GM18508 (cell line): ENCODE results near the gene SHISAL1.

Experiments
- ATAC-seq: cut with Tn5 transposase; IDR thresholded peaks from one replicate; pipeline ENCODE4 v1.9.1; 2021; ENCODE audit warnings: moderate number of reproducible peaks; ENCODE audit not compliant: insufficient read depth, unreplicated experiment

SHISAL1 gene

DNA sequence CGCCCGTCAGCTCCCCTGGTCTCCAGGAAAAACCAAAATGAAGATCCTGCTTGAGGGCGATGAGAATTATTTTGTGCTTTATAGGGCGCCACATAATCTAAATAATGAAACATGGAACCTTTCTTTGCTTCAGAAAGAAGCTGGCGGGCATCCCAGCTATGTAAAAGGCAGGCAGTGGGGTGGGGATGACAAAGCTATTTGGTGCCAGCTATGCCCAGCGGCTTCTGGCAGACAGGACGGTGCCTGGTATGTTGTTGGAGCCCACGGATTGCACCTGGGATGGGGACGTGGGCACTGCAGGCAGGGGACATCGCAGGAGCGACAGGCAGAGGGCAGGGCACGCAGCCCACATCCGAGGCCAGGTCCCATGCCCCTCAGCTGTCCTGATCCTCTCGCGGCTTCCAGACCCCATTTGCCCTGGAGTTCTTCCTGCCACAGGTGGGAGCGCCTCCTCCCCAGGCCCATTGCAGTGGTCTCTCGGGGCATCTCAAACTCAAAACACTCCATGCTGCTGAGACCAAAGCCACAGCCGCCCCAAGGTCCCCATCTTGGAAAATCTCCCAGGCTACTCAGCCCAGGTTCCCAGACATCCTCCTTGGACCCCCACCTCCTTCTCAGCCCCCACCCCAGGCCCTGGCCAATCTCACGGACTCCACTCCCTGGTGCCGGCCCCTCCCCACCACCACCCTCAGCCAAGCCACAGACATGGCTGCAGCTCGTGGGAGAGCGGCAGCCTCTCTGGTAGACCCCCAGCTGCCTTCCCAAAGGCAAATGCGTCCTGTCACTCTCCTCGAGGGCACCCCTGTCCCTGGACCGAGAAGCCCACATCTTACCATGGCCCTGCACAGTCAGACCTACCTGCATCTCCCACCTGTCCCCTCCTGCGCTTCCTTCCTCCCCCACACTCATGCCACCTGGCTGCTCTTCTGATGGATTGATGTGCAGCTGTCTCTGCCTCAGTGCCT, 45.7 kb downstream of the SHISAL1 start:
- no peak for ATAC-seq

DNA sequence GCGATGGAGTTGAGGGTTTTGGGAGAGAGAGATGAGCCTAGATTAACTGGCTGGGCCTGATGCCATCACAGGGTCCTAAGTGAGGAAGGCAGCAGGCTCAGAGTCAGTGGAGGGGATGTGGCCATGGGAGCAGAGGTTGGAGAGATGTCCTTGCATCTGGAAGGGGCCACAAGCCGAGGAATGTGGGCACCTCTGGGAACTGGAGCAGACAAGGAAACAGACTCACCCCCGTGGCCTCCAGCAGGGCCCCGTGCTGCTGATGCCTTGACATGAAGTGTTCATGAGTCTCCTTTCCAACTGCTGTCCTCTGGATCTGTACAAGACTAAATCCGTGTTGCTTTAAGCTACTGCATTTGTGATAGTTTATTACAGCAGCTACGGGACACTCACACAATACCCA, 49.2 kb downstream of the SHISAL1 start:
- ATAC-seq: no peak

DNA sequence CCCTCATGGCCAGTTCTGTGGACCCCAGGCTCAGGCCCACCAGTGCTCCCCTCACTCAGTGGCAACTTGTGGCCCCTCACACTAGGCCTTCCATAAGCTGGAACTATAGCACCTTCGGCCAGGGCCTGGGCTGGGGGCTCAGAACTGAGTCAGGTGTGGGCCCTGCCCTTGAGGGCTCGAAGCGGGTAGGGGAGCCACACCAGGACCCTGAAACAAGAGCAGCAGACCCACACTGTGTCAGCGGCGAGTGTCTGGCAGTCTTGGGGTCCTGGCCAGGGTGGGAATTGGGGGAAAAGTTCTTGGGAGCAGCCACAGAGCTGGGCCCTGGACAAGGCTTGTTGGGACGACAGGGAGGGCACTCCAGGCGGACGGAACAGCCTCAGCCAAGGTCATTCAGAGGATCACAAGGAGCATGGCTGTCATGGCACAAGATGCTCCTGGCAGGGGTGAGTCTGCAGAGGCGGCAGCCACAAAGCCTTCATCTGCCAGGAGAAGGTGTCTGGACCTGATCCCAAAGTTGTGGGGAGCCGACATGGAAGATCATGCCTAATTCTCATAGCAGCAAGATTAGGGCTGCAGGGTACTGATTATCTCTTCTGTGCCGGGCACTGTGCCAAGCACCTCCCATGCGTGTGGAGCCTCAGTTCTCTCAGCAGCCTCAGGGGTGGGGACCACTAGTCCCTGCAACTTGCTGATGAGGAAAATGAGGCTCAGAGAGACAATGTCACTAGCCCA, 50.7 kb downstream of the SHISAL1 start:
- ATAC-seq: no peak

DNA sequence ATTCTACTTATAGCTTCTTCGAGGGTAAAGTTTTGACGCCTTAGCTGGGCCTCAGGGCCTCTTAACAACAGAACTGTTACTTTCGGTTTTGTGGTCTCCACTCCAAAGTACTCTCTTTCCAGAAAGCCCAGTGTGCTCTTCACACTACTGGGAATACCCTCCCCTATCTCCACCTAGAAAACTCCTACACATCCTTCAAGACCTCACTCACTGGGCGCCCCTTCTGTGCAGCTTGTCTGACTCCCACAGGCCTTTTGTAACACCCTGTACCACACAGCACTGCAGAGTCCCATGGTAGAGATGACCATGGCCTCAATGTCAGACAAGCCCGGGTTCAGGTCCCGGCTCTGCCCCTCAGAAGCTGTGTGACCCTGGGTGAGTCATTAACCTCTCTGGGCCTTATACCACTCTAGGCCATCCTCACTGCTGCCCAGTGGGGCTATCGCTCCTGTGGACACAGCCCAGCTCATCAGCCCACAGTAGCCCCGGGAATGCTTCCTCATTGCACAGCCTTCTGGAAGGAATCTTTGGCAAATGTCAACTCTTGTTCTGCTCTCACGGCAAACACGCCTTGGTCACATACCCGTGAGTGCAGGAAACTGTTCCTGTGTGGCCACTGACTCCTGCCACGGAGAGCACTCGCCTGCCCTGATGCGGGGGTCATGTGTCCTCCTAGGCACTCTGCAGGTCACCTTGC, 51.4 kb downstream of the SHISAL1 start:
- ATAC-seq: no peak

DNA sequence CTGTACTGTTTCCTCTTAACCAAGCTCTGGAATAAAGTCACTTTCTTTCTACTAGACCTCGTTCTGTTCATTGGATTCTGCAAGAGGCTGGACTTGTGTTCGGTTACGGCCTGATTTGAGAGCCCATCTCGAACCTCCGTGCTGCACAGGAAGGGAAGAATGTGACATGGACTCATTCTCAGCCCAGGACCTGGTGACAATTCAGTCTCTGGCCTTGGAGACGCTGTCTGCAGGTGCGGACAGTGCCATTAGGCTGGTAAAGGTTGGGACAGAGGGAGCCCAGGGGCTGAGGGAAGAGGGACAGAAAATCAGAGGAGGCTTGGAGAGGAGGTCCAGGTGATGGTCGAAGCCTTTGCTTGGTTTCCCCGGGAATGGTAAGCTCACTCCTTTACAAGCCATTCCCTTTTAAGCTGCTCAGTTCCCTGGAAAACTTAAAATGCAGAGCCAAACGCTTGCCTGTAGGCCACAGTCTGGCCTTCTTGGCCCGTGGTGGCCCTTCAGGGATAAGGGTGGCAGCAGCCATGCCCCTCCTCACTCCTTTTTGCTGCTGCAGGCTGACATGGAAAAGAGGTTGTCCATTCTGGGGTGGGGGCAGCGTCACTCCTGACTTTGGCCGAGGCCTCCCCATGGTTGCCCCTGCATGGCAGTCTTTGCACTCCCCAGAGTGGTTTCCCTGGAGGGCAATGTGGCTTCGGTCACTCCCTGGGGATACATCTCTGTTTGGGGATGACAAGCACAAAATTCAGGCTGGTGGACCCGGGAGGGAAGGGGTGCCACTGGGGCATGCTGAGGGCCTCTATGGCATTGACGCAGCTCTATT, 52.3 kb downstream of the SHISAL1 start:
- ATAC-seq: no peak

DNA sequence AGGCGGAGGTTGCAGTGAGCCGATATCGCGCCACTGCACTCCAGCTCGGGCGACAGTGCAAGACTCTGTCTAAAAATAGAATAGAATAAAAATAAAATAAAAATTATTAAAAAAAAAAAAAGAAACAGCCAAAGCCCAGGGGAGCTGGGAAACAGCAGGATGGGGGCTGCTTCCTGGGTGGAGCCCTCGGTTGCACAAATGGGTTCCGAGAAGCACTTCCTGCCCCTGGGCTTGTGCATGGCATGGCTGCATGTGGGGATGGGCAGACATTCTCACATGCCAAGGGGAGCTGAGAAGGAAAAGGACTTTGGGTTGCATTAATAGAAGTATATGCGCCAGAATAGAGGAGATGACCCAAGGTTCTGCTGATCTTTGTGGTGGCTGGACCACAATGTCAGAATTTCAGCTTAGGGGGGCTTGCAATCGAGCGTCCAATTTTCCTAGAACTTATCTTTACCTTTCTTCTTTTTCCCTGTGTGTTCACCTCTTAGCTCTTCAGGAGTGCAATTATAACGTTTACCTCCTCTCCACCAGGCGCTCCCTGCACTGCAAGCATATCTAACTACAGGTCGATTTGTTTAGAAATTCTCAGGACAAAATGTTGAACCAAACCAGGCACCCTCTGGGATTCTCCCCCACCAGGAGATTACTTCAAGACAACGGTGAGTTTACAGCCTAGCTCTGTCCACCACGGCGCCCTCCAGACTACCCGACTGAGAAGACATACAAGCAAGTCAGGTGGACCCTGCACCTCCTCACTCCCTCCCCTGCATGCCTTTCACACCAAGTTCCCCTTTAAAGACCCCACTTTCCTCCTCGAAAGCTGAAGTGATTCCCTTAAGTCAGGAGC, 53.2 kb downstream of the SHISAL1 start:
- no peak for ATAC-seq

DNA sequence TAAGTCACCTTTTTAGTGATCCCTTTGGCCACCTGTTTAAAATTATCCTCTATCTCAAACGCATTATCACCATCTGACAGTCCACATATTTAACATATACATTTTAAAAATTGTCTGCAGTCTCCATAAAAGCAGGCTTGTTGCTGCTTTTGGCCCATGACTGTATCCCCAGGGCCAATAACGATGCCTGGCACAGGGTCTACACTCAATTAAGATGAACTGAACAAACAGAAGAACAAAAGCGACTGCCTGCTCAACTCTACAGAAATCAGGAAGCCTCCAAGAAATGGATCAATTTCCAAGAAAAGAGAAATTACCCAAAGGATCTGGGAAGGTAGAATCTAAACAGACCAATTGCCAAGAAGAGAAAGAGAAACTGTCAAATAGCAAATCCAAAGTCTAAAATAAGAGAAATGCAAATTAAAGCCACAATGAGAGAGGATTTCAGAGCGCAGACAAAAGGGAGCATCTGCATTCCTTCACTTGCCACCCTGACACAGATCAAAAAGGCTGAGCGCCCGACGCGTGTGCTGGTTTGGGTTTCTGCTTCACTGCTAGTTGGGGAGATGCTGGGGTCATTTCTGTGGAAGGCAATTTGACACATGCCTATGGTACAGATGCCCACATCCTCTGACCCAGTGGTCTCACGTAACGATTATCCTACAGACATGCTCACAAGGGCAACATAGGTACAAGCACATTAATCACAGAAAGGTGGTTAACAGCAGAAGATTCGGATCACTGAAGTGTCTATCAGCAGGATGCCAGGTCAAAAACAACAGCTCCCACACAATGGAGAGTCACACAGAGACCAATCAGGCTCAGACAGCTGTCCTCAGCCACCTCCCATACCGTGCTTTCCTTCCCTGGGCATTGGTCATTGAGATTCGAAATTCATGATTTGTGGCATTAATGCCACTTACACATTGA, 55.9 kb downstream of the SHISAL1 start:
- ATAC-seq: no peak

DNA sequence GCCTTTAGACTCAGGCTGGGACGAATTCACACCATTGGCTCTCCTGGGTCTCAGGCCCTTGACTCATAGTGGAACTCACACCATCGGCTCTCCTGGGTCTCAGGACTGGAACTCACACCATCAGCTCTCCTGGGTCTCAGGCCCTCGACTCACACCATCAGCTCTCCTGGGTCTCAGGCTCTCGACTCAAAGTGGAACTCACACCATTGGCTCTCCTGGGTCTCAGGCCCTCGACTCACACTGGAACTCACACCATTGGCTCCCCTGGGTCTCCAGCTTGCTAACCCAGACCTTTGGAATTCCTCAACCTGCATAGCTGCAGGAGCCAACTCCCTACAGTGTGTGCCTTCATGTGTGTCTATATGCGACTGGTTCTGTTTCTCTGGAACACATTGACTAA, 56.7 kb downstream of the SHISAL1 start:
- ATAC-seq: no peak

DNA sequence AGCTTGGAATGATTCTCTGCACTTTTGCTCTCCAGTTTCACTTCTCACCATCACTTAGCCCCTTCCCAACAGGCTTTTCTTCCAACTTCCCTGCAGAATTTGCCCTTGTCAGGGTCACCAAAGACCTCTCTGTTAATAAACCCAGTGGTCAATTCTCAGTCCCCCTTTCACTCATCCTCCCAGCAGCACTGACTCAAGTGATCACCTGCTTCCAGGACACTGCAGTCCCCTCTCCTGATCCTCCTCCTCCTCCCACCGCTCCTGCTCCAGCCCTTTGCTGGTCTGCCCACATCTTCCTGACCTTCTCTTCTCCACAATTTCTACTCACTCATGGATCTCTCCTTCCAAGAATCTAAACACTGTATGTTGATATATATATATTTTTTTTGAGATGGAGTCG, 57.9 kb downstream of the SHISAL1 start:
- ATAC-seq: no peak

DNA sequence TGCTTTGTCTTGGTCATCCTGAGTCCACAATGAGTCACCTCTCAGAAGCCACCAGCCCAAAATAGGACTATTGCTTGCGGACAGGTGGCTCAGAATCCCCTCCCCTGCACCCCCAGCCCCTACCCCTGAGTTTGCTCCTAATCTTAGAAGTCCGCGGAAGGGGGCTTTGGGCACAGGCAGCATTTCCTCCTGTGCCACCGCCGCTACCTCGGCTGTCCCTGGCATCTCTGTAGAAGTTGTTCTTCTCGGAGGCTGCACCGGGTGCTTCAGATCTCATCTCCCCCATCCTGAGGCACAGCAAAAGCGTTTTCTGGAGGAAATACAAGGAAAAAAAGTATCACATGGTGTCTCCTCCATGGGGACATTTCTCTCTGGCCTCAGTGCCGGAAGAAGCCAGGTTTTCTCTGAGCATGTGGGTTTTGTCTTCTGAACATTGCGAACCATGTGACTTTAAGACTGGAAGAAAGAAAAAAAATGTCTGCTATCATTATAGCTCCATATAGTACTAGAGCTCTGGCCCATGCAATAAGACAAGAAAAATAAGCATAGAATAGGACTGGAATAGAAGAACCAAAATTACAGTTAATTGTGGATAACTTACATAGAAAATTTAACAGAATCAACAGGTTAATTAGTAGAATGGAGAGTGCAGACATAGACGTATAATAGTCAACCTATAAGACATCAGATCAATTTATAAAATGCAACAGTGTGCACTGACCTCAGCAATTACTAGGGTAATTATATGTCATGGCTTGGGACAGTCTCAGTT, 63.2 kb downstream of the SHISAL1 start:
- no peak for ATAC-seq

DNA sequence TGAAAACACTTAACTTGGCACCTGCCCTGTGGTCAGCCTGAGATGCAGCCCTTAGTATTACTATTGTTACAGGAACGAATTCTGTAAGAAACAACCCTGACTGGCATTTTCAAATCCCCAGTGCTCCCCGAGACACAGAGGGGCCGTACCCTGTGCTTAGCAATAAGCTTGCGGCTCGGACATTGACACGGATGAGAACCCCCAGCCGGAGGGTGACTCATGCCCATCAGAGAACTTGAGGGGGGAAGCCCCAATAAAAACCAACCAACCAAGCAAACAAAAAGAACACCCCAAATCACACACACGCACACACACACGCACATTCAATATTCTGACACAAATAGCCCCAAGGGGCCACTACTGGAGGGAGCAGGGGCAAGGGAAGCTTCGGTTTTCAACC, 63.8 kb downstream of the SHISAL1 start:
- ATAC-seq: no peak

DNA sequence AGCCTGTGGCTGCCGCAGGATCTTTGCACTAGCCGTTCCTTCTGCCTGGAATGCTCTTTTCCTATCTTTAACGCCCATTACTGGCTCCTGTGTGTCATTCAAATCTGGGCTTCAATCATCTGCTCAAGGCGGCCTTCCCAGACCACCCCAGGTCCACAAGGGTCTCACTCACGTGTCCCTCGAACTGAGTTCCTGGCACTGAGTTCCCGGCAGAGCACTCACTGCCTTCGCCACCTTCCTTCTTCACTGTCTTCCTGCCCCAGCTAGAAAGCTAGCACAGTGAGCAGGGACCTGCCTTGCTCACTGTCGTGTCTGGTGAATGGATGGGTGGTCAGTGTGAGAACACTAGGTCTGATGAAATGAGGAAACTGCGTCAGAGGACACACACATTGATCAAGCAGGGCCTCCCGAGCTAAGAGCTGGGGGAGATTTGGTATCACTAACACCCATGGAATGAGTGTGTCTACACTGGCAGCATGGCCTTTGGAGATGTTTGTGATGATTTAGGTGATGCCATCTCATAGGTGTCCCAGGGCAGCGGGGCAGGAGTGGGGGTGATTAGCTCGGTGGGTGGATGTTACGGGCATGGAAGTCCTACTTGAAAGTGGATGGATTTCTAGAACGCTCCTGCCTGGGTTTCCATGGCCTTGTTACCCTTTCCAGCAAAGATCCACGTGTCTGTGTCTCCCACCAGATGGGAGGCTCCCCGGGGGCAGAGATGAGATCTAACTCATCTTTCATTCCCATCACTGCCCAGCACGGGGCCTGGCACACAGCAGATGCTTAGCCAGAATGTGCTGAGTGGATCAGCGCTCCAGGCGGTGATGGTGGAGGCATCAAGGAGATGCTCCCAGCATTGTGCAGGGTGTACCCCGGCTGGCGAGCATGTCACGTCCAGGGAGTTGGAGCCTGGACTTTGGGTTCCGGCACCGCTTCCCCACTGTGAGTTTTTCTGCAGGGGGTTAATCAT, 64.5 kb downstream of the SHISAL1 start:
- ATAC-seq: no peak

DNA sequence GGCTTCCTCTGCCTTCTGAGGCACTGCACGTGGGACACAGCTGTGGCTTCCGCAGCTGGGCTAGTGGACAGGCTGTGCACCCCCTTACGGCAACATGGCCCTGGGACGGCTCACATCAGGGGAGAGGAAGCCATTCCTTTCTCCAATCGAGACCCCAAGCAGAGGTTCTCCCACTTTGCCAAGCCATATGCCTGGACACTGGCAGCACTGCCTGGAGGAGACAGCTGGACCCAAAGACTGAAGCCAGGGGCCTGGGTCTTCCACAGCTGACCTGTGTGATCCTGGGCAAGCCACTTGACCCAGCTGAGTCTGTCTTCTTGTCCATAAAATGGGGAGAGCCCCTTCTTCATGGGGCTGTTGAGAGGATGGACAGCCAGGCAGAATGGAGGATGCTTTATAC, 65.4 kb downstream of the SHISAL1 start:
- ATAC-seq: no peak

DNA sequence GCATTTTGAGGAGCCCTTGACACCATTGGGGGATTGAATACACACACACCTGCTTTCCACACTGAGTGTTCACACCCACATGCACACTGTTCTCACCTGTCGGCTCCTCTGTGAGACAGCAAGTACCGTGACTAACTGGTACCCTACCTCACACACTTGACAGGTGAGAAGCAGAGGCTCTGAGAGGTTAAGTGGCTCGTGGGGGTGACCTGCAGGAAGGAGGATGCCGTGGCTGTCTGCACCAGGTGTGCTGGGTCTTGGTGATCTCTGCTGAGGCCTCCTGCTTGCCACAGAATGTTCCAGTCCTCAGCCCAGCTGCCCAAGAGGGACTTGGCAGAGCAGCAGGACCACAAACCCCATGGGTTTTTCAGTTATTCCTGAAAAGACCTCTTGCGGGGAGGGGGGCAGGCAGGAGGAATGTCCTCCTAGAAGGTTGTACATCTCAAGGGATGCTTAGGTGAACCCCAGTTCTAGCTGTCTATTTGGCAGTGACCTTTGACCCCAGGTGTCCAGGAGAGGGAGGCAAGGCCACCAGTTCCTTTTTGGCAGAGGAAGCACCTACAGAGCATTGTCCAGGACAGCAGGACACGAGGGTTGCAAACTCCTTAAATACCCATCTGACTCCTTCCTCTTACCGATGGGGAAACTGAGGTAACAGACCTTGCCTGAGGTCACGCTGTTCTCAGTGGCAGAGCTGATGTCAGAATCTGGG, 66.0 kb downstream of the SHISAL1 start:
- no peak for ATAC-seq

DNA sequence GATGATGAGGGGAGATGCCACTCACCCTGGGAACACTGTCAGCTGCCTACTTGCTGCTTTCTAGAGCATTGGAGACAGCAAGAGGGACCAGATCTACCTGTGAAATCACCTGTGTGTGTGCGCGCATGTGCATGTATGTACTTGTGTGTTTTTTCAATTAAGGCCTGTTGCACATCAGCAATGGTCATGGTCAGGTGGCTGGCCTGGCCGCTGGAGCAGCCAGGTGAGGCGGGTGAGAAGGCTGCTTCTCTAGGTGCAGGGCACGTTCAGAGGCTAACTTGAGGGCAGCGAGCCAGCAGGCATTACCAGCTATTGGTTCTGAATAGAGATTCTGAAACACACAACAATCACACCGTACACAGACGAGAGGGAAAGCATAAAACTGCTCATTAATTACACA, 66.9 kb downstream of the SHISAL1 start:
- ATAC-seq: no peak

DNA sequence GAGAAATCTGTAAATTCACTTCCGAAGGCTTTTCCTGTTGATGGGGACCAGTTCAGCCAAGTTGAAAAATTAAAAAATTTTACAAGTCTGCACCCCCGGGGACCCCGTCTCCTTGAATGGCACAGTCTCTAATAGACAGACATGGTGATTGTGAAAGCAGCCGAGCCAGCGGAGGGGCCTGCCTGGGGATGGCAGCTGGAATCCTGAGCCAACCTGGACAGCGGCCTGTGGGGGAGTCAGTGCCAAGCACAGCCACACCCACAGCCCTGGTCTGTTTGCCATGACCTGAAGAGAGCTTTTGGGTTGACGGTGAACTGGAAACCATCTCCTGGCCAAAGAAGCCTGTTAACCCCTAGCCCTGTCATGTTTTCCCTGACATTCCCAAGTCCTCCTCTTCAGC, 67.3 kb downstream of the SHISAL1 start:
- ATAC-seq: no peak
